ENCODE results near the gene ELP1. TPM values are rescaled to one million over a fixed set of nuclear protein-coding genes. Genes with fewer than 3 reads are reported as not detected.

Gene ELP1
- total RNA-seq, 1 donor from 2014 or later: 46.6 TPM

GRCh38 chr9:108836781-108837180 lies 97.1 kb downstream of the ELP1 start:
- Mint-ChIP-seq H3K4me3 (ENCODE audit: low read depth) (no peak overlapping the region), H3K27me3 (peaks cover 6% of the 10 kb centered on the region), H3K36me3 (ENCODE audit: insufficient read depth) (no peaks in the 10 kb centered on the region), H3K4me1 (ENCODE audit: low read depth) (no peaks in the 10 kb centered on the region), H3K27ac (no peak overlapping the region), H3K9me3 (ENCODE audit: low read depth) (no peaks in the 10 kb centered on the region)
- DNase-seq (ENCODE audit: low spot score, unreplicated experiment): no peak
- no peak for TF ChIP-seq CTCF (IDR thresholded peaks at IDR 0.05; ENCODE audit: unreplicated experiment)

- H3K27ac Mint-ChIP-seq: no peak overlapping the region
- H3K27me3 Mint-ChIP-seq: peaks cover 4% of the 10 kb centered on the region
- no peak for DNase-seq (ENCODE audit: low spot score, unreplicated experiment)
- H3K4me1 Mint-ChIP-seq (ENCODE audit: low read depth): no peaks in the 10 kb centered on the region
- TF ChIP-seq CTCF (IDR thresholded peaks at IDR 0.05; ENCODE audit: unreplicated experiment): no peak
- H3K36me3 Mint-ChIP-seq (ENCODE audit: insufficient read depth): no peaks in the 10 kb centered on the region
- H3K9me3 Mint-ChIP-seq (ENCODE audit: low read depth): no peaks in the 10 kb centered on the region
- no peak overlapping the region for H3K4me3 Mint-ChIP-seq (ENCODE audit: low read depth)
Measured at GRCh38 chr9:108836319-108836718, 97.6 kb downstream of the ELP1 start.

- no peak for TF ChIP-seq CTCF (IDR thresholded peaks at IDR 0.05; ENCODE audit: unreplicated experiment)
- no peaks in the 10 kb centered on the region for H3K9me3 Mint-ChIP-seq (ENCODE audit: low read depth)
- H3K27me3 Mint-ChIP-seq: peaks cover 4% of the 10 kb centered on the region
- no peak for DNase-seq (ENCODE audit: low spot score, unreplicated experiment)
- H3K27ac Mint-ChIP-seq: no peak overlapping the region
- no peaks in the 10 kb centered on the region for H3K4me1 Mint-ChIP-seq (ENCODE audit: low read depth)
- no peaks in the 10 kb centered on the region for H3K36me3 Mint-ChIP-seq (ENCODE audit: insufficient read depth)
- H3K4me3 Mint-ChIP-seq (ENCODE audit: low read depth): no peak overlapping the region
Measured at GRCh38 chr9:108835831-108836230, 98.1 kb downstream of the ELP1 start.

GRCh38 chr9:108834959-108835665 lies 98.8 kb downstream of the ELP1 start:
- Mint-ChIP-seq H3K27me3 (peaks cover 9% of the 10 kb centered on the region), H3K4me1 (ENCODE audit: low read depth) (no peaks in the 10 kb centered on the region), H3K9me3 (ENCODE audit: low read depth) (no peaks in the 10 kb centered on the region), H3K27ac (no peak overlapping the region), H3K4me3 (ENCODE audit: low read depth) (no peak overlapping the region), H3K36me3 (ENCODE audit: insufficient read depth) (no peaks in the 10 kb centered on the region)
- no peak for DNase-seq (ENCODE audit: low spot score, unreplicated experiment)
- TF ChIP-seq CTCF (IDR thresholded peaks at IDR 0.05; ENCODE audit: unreplicated experiment): no peak

GRCh38 chr9:108832179-108832500 lies 101.8 kb downstream of the ELP1 start:
- H3K4me1 Mint-ChIP-seq (ENCODE audit: low read depth): peaks cover 4% of the 10 kb centered on the region
- H3K9me3 Mint-ChIP-seq (ENCODE audit: low read depth): no peaks in the 10 kb centered on the region
- no peak overlapping the region for H3K4me3 Mint-ChIP-seq (ENCODE audit: low read depth)
- H3K36me3 Mint-ChIP-seq (ENCODE audit: insufficient read depth): no peaks in the 10 kb centered on the region
- H3K27ac Mint-ChIP-seq: no peak overlapping the region
- DNase-seq (ENCODE audit: low spot score, unreplicated experiment): no peak
- peaks cover 9% of the 10 kb centered on the region for H3K27me3 Mint-ChIP-seq
- TF ChIP-seq CTCF (IDR thresholded peaks at IDR 0.05; ENCODE audit: unreplicated experiment): no peak

All from progenitor cell of endocrine pancreas (in vitro differentiated cells).